ENCODE measurements around the gene RAB3B.

The RAB3B gene

GRCh38 chr1:51955797-51956527, 34.5 kb downstream of the RAB3B start:
- DNase-seq: no peak

GRCh38 chr1:51954783-51955182, 35.7 kb downstream of the RAB3B start:
- DNase-seq: no peak

GRCh38 chr1:51953079-51953478, 37.4 kb downstream of the RAB3B start:
- DNase-seq: no peak

DNA sequence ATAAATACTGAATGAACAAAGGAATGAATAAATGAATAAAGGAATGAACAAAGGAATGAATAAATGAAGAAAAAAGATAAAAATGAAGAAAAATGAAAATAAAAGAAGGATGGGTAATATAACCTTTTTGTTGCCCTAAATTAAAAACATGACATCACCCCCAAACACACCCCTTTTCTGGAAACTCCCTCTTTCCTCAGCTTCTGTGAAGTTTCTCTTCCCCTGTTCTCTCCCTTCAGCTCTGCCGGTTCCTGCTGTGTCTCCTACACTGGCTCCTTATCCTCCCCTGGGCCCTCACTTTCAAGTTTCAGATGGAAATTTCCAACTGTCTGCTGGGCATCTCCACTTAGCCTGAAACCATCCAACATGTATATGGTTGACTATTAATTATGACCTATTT, 37.9 kb downstream of the RAB3B start:
- no peak for DNase-seq

- DNase-seq: no peak
Measured at GRCh38 chr1:51950701-51951100, 39.8 kb downstream of the RAB3B start.

DNA sequence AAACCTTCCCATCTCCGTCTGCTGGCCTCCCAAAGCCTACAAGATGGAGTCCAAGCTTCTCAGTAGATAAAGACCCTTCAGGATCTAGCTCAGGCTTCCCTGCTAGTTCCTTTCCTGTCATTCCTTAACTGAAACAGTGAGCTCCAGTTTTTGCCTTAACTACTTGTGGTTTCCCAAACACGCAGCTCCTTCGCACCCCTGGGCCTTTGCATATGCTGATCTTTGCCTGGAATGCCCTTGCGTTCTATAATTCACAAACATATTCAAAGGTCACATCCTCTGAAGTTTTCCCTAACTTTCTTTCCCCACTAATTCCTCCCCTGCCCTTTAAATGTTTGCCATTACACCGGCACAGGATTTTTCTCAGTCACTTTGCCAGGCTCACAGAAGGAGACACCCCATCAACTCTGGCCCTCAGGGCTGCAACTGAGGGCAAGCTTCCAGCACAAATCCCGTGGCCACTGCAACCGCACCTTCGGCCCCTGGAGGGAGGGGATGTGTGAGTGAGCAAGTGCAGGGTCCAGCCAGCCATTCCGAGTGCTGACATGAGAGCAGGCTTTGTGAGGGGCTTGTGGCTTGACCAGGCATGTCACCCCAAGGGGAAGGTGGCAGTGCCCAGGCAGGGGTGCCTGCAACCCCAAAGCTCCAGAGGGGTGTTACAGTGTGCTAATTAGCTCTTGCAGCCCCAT, 41.3 kb downstream of the RAB3B start:
- no peak for DNase-seq

GRCh38 chr1:51948491-51948915, 42.0 kb downstream of the RAB3B start:
- no peak for DNase-seq

GRCh38 chr1:51946300-51946699, 44.2 kb downstream of the RAB3B start:
- DNase-seq: no peak

GRCh38 chr1:51945591-51945990, 44.9 kb downstream of the RAB3B start:
- no peak for DNase-seq

- DNase-seq: no peak
Measured at GRCh38 chr1:51942281-51942680, 48.2 kb downstream of the RAB3B start.

DNA sequence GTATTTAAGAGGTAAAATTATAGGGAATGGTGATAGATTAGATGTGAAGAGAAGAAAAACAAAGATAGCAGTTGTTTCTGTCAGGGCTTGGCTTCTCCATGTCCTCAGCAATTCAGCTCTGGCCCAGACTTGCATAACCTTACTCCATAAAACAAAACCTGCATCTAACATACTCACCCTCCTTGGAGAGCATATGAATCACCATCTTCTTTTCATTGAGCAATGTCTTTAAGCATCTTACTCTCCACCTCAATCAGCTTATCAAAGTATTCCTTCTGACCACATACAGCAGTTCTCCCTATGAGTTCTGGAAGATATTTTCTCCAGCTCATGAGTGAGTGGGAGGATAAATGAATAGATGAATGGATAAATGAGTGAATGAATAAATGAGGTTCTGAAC, 49.0 kb downstream of the RAB3B start:
- no peak for DNase-seq

GRCh38 chr1:51937112-51937511, 53.4 kb downstream of the RAB3B start:
- no peak for DNase-seq

- DNase-seq: no peak
Measured at GRCh38 chr1:51936531-51936930, 54.0 kb downstream of the RAB3B start.

DNA sequence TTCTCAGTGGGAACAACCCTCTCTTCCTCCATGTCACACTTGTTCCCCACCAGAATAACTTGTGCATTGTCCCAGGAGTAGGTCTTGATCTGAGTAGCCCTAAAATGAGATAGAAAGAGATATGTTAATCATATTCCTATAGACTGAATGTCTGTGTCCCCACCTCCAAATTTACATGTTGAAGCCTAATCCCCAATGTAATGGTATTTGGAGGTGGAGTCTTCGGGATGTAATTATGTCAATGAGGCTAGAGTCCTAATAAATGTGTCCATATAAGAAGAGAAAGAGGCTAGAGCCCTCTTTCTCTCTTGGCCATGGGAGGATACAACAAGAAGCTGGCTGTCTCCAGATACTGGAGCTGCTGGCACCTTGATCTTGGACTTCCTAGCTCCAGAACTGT, 57.2 kb downstream of the RAB3B start:
- DNase-seq: no peak

DNA sequence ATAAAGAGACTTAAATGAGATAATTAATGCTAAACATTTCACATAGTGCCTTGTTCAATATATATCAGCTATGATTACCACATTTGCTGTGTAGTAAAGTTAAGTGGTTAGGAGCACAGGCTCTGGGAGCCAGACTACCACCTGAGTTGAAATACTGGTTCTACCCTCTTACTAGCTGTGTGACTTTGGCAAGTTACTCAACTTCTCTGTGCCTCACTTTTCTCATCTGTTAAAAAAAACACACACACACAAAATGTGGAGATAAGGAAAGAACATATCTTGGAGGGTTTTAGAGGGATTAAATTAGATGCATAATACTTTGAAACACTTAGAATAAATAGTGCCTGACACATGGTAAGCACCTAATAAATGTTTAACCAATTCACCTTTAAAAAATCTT, 60.2 kb downstream of the RAB3B start:
- no peak for DNase-seq

DNA sequence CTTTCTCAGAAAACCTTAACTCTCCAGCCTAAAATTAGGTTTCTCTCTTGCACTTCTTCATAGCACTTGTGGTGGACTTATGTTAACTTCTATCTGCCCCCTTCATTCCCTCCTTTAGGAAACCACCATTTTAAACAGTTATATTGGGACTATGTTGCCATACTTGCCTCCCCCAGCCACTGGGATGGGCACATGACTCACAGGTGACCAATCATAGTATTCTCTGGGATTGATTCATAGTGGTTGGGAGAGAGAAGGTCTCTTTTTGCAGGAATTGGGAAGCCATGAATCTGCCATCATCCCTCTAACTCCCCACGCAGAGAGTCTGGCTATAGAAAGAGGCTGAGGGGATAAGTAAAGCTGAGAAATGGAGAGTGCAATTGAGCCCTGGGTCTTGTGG, 61.6 kb downstream of the RAB3B start:
- no peak for DNase-seq

GRCh38 chr1:51927029-51927428, 63.5 kb downstream of the RAB3B start:
- DNase-seq: no peak

DNA sequence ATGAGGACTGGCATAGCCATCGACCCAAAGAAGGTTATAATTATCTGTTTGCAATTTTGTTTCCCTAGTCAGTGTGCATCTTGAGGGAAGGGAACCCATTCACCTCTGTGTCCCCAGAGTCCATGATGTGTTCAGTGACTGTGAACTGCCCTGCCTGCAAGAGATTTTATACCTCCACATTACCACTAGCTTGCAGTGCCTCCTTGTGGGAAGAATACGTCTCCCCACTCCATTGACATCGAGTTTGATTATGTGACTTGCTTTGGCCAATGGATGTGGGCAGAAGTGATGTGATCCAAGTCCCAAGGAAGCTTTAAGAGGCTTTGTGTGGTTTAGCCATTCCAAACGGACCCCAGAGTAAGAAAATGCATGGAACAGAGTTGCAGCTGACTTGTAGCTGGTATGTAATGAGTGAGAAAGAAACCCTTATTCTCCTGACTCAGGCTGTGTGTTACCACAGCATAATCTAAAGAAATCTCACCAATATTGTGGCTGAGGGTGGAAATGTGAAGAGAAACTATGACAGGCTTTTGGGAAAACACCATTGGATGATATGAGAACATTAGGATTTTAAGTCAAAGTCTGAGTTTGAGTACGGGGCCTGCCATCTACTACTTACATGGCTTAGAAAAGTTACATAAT, 64.2 kb downstream of the RAB3B start:
- DNase-seq: peak in 1 of 5 donors; percentile 4

- peak in 1 of 5 donors; percentile 9 for DNase-seq
Measured at GRCh38 chr1:51924455-51924854, 66.0 kb downstream of the RAB3B start.

- no peak for DNase-seq
Measured at GRCh38 chr1:51922040-51922439, 68.5 kb downstream of the RAB3B start.

GRCh38 chr1:51920130-51920529, 70.4 kb downstream of the RAB3B start:
- no peak for DNase-seq

DNA sequence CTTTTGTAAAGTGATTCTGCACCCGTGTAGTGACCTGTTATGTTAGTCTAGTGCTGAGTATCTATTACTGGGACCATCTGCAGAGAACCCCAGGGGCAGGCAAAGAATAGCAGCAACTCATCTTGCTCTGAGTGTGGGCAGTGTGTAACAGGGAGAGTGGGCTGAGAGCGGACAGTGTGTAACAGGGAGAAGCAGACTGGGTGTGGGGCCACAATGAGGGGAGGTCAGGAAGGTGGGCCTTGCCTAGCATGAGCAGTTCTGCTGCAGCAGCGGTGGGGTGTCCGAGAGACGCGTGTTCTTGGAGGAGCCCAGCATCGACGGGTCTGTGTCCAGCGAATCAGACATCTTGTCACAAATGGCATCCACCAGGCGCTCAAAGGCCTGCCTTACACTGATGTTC, 70.8 kb downstream of the RAB3B start:
- no peak for DNase-seq

DNA sequence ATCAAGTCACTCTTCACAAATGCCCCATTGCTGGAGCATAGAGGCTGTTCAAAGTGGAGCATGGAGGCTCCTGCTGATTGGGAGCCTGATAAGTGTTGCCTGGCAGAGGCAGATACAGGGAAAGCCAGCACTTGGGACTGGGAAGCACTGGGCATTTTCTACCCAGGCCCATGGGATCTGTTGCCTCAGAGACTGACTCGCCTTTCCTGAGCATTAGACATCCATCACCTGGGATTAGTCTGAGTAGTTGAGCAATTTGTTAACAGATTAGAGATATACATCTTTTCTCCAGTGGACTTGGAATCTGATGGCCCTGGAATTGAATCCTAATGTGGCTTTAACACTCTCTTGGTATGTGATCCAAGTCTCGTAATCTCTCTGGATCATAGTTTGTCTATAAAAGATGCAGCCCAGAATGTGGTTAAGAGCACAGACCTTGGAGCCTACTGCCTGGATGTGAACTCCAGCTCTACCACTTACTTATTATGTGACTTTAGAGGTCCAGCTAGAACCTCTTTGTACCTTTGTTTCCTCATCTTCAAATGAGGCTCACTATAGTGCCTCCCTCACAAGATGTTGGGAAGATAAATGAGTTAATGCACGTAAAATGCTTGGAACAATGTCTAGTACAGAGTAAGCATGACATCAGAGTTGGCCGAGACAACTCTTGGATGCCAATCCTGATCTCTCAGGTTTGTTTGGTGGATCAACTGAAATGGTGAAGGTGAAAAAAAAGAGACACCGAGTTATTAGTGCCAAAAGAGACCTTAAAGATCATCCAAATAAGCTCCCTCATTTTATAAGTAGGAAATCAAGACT, 73.7 kb downstream of the RAB3B start:
- no peak for DNase-seq
